HL-60/S4 treated with phorbol 12-myristate 13-acetate at 8.2 ng/mL for 4 days and 3 days (cell line): Measurements from ENCODE around the gene NDUFAF2.
"Not testable (repeated sequence)": the region's sequence is repeated elsewhere in the genome, so short reads cannot be mapped to it uniquely, and the experiment has no call there.

Experiments used
- in situ Hi-C: fragments of 300-500 bp; cut with MboI; formaldehyde crosslinking; loops from 2 replicates; pipeline ENCODE4 v1.15.0; 2022; ENCODE audit warnings: low sequenced_read_pairs

NDUFAF2 gene

DNA sequence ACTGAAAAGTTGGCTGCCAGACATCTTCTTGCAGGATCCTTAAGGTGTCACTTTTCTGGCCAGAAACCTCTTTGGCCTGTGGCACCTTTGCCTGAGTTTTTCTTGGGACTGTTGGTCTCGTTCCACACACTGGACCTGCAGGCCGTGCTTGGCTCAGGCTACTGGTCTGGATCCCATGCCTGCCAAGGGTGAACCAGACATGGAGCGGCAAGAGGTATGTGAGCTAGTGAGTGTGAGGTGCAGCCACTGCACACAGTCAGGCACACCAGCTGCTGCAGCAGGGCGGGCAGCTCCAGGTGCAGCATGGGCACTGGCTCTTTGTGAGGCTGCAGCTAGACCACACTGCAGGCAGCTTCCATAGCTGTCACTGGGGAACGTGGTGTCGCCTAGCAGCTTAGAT is 47.9 kb downstream of the NDUFAF2 start:
- in situ Hi-C loops = no loop called here

DNA sequence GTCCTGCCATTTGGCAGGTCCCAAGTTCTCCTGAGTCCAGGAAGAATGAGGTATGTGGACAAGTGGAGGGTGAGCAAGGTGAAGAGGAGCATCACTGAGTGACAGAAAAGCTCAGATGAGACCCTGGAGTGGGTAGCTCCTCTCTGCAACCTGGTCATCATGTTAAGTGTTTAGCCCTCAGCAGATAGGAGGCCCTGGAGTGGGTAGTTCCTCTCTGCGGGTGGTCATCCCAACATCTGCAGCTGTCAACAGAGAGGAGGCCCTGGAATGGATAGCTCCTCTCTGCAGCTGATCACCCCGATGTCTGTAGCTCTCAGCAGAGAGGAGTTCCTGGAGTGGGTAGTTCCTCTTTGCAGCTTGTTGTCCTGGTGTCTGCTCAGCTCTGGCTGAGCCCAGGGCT is 48.4 kb downstream of the NDUFAF2 start:
- in situ Hi-C loops = no loop called here

DNA sequence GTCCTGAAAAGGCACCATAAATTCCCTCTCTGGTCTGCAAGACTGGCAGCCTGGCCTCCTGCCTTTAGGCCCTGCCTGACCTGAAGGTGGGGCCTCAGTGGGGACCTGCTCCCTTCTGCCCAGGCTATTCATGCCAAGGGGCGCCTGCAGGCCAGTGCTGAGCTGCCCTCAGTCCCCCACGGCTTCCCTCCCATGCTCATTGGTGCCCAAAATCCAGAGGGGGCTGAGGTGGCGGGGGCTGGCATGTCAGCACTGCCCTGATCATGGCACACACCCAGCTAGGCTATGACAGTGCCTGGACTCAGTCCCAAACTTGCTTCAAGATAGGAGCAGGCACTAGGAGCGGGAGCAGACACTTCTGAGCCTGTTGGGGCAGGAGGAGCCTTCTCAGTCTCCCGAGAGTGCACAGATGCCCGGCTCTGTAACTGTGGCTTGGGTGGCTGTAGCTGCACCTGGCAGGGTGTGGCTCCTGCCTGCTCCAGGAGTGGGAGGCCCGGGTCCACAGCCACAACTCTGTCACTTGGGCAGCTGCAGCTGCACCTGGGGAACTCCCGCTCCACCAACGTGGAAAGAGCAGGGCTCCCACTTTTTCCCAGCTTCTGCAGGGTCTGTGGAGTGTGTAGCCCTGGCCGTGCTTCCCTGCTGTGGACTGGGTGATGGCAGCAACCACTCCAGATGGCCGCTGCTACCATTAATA is 49.0 kb downstream of the NDUFAF2 start:
- in situ Hi-C loops = no loop called here

DNA sequence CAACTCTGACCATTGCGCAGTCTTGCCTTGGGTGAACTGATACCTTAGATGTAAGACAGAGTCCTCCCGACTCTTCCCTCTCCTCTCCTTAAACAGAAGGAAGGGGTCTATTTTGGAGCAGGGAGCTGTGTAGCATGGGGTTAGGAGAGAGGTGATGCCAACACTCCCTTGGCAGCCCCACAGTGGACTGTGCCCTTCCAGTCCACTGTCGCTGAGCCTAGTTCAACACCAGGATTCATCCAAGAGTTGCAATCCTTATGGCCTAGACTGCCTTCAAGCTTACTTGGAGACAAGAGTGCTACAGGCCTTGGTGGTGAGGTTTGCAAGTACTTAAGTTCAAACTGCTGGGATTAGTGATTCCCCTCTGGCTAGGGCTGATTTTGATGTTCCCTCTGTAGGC is 51.4 kb downstream of the NDUFAF2 start:
- in situ Hi-C loops = no loop called here

DNA sequence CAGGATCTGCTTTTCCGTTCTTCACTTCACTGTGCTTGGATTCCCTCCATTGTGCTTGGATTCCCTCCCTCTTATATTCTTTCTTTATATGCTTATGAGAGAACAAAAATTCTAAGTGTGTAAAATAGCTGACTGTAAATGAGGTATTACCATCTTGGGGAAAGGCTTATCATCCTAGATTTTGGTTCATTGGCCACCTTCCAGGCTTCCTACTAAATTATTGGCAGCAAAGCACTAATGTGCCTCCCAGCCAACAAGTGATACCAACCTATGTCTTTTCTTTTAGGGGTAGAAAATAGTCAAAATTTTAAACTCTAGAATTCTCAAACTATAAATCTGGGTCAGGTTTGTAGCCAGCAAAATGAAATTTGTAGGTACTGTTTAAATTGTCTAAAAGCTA is 52.7 kb downstream of the NDUFAF2 start:
- in situ Hi-C loops = no loop called here

DNA sequence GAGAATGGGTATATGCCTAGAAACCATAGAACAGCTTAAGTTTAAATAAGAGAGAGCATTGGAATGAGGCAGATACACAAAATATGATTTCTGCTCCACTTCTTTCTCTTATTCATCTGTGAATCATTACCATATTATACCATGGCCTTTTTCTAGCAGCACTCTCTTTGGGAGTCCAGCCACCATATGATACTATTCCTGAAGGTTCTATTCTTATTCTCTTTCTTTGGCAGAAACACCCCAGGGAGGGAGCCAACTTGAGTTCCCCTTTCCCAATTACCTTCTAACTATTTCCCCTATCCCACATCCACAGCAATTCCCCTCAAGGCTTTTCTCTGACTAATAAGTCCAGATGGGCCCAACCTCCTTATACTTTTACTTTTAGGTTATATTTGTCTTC is 55.9 kb downstream of the NDUFAF2 start:
- in situ Hi-C loops = no loop called here

DNA sequence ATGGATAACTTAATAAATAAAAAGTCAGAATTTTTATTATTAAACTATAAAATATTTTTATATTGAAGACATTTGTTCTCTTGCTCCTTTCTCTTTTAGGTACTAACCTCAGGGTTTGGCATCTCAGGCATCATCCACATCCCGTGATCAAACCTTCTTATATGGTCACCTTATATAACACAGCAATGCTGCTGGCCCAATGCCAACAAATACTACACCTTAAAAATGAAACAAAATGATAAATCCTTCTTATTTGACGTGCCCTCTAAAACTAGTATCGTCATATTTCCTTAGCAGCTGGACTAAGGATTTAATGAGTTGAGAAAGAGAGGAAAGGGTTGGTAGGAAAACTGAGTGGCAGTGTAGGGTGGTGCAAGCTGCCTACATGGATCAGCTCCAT is 56.6 kb downstream of the NDUFAF2 start:
- in situ Hi-C loops = no loop called here

DNA sequence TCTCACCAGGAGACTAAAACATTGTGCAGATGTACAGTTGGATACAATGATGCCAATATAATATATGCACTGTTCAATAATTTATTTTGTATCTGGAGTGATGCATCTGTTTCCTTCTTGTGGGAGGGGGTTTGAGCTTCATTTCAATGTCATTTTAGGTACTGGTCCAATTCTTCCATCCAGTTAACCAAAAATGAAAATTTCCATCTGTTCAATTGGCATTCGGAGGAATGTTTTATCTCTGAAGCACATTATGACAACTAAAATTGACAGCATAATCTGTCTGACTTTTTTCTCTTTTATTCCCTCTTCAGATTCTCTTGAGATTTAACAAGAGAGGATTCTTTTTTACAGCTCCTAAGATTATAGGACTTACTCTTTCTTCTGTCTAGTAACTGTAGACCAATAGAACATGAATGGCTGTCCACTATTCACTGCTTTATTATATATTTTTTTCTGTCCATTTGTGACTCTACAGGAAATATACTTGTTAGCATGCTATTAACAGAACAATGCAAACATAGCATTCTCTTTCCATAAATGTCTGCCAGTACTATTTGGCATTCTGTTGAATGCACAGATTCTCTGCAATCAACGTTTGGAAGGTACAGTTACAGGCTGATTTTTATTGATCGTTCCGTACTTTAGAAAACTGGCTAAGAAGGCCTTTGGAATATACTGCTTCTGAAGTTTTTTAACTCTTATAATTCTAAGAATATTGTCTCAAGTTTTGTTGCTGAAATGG is 57.8 kb downstream of the NDUFAF2 start:
- in situ Hi-C loops = no loop called here

DNA sequence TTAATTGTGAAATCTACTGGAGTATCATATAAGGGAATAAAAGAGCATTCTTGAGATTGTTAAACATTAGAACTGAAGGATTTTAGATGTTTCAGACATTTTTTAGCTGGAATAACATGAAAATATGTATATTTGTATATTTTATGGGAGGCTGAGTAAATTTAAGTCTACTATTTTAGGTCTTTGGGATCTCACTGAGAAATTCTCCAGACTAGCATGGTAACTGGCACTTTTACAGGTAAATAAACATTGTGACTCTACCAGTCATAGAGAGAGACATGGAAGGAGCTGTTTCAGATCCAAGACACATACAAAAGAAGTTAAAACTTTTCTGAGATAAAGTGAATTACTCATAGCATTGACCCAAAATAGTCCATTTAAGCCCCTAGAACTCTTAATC is 59.4 kb downstream of the NDUFAF2 start:
- in situ Hi-C loops = no loop called here

DNA sequence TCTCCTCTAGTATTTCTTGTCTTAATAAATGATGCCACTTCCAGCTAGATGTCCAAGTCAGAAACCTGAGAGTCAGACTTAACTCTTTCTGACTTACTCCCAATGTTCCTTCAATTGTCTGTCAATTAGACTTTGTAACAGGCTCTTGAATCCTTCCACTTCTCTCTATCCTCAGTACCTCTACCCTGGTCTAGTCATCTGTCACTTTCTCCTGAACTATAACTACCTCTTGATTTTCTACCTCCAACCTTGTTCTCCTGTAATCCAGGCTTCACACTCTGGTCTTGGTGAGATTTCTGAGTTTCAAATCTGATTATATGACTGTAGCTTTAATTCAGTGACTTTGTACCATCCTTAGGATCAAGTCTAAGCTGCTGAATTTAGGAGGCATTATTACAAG is 64.9 kb downstream of the NDUFAF2 start:
- in situ Hi-C loops = no loop called here

DNA sequence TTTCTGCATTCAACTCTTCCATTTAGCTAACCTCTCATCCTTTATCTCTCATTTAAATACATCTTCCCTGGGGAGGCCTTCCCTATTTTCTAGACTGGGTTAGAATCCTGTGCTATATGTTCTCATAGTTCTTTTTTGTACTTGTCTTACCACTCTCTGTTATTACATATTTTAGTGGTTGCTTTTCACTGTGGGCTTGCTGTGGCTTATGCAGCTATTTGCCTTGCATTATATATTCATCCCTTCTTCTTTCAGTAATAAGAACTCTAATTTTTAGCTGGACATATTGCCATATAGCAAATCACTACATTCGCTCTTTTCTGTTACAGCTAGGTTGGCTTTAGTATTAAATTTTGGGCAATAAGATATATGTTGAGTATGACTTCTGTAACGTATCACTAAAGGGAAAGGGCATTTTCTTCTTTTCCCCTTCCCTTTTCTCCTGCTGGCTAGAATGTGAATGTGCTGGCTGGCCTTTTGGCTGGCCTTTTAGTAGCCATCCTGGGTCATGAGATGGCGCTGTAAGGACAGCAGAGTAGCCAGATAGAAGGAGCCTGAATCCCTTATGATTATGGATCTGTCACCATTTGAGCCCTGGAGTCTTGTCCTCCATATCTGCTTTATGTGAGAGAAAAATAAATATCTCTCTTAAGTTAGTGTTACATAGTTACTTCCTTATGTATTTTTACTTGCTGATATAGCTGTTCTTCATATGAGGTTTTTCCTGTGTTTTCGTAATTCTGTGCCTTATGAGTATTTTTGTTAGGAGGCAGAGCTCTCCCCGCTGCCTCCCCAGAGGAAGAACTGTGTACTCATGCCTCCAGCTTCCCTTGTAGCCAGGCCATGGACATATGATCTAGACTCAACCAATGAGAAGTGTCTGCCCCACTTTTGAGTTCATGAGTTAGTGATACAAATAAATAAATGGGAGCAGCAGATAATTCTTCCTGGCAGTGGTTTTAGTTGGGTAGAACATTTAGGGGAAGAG is 65.8 kb downstream of the NDUFAF2 start:
- in situ Hi-C loops = no loop called here

DNA sequence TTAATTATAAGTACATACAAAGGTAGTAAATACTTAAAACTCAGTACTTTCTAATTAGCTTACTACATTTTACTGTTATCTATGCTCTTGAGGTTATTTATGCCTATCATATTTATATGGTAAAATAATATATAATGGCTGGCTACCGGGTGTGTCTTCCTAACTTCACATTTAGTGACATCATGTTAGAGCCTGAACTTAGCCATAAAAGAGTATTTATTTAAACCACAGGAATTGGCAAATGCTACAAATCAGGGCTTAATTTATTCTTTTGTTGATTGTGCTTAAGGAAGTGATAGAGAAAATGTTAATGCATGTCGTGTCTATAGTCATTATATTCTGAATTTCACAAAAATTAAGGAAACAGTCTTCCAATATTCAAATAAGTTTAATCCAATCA is 73.1 kb downstream of the NDUFAF2 start:
- in situ Hi-C loops = no loop called here

DNA sequence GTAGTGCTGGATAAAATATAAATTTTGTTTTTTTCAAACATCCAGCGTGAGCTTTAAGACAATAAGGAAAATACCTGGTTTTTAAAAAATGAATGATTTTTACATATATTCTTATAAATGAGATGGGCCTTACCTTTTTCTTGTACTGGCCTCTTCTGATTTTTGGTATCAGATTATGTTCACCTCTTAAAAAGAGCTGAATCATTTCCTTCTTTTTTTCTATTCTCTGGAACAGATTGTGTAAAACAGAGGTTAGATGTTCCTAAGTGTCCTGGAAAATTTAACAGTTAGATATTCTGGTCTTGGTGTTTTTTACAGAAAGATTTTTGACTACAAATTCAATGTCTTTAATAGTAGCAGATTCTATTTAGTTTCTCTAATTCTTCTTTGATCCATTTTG is 74.6 kb downstream of the NDUFAF2 start:
- in situ Hi-C loops = no loop called here

DNA sequence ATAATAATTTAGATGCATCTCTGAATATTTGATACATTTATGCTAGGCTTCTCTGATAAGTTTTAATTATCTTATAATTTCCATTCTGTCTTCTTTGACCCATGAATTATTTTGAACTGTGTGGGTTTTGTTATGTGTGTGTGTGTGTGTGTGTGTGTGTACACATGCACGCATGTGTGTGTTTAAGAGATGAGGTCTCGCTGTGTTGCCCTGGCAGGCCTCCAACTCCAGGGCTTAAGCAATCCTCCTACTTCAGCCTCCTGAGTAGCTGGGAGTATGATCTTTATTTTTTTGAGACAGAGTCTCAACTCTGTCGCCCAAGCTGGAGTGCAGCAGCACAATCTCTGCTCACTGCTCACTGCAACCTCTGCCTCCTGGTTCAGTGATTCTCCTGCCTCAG is 75.4 kb downstream of the NDUFAF2 start:
- in situ Hi-C loops = no loop called here

DNA sequence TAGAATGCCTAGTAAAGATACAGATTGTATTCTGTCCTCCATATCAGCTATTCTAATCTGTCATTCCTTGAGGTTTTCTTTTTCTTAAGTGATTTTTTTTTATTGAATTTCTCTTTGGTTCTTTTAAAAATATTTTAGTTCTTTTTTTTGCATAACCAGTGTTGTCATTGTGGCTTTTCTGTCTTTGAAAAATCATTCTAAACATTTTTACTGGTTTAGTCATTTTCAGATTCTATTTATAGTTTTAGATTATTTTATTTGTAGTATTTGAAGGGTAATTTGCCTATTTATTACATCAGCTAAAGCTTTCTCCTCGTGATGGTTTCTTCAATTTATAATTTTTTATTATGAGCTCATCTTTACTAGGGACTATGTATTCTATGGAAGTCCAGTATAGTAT is 78.1 kb downstream of the NDUFAF2 start:
- in situ Hi-C loops = no loop called here

DNA sequence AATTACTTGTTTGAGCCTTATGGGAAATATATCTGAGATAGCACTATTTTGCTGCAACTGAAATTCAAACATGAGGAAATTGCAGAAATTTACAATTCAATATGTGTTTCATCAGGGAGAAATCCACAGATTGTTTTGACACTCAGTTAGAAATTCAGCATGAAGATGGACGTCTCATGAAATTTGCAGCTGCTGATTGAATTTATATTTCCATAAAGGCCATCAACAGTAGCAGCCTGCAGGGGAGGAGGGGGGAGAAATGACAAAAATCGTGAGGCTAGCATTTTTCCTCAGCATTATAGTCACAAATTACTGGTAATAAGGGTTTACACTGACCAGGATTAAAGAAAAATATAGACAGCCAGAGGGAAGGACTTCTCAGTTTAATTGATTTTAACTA is 81.0 kb downstream of the NDUFAF2 start:
- in situ Hi-C loops = no loop called here

DNA sequence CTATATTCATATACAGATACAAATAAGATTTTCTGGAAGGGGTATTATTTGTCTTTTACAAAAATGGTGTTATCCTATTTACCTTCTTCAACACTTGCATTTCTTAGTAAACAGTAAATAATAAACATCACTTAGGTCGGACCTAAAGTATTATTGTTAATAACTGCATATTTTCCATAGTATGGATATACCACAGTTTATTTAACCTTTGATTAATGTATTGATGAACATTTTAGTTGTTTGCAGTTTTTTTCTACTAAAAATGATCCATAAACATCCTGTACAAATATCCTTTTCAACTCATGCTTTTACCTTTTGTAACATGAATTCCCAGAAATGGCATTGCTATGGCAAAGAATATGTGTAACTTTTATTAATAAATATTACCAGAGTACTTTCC is 83.4 kb downstream of the NDUFAF2 start:
- in situ Hi-C loops = no loop called here

DNA sequence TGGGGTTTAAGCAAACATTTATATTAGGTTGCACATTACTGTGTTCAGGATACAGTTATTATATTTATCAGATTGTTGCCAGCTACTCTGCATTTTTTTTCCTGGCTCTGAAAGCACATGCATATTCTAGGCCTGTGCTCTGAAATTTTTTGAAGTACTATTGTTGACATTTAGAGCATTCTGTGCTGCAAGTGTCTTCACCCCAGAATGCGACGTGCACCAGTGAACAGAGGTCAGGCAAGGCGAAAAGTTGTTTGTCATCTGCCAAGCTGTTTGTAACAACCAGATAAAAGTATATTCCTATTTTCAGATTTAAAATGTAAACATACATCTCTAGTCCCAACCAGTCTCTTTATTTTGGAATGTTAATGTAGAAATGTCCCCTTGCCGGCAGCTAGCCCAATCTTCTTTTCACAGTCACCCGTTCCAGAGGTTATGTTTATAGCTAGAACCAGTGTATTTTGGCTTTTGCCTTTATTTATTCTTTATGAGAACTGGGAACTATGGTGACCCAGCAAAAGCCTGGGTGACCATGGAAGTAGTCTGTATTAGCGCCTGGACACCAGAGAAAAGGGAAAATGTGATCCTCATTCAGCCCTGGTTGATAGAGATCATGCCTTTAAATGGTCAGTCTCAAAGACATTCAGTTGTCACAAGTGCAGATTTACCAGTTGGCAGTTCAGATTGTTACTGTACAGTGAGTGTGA is 84.6 kb downstream of the NDUFAF2 start:
- in situ Hi-C loops = no loop called here

DNA sequence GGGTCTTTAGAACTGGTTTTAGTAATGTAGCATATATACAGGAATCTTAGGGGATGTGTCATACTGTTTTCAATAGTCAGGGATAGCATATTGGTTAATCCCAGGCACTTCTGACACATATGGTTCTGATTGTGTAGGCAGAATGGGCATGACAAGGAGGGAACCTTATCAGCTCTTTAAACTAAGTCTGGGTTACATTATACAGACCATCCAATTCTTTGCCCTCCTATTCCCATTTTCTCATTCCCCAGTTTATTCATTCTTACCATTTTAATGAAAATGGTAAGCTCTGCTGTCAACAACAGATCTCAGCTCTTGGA is 85.1 kb downstream of the NDUFAF2 start:
- in situ Hi-C loops = no loop called here

DNA sequence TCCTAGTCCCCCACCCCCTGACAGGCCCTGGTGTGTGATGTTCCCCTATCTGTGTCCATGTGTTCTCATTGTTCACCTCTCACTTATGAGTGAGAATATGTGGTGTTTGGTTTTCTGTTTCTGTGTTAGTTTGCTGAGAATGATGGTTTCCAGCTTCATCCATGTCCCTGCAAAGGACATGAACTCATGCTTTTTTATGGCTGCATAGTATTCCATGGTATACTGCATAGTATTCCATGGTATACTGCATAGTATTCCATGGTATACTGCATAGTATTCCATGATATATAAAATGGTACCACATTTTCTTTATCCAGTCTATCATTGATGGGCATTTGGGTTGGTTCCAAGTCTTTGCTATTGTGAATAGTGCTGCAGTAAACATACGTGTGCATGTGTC is 86.3 kb downstream of the NDUFAF2 start:
- in situ Hi-C loops = not testable (repeated sequence)

DNA sequence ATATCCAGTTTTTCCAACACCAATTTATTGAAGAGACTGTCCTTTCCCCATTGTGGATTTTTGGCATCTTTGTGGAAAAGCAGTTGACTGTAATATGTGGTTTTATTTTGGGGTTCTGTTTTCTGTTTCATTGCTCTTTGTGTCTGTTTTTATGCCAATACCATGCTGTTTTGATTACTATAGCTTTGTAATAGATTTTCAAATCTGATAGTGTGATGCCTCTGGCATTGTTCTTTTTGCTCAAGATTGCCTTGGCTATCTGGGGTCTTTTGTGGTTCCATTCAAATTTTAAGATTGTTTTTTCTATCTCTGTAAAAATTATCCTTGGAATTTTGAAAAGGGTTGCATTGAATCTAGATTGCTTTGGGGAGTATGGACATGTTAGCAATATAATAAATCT is 99.5 kb downstream of the NDUFAF2 start:
- in situ Hi-C loops = no loop called here
